Head of caudate nucleus (tissue), 42 donors: ENCODE measurements around the gene RALGAPA1.

Source experiments
- DNase-seq, 42 donors: peaks; one replicate each; pipeline versions ENCODE4 v3.0.0 to v3.0.0-alpha.2; 2020 to 2021; ENCODE audit warnings: mixed read lengths in 7 of 42
- intact Hi-C: fragments of 100-400 bp; cut with DNase I; formaldehyde crosslinking; loops from one replicate; pipeline ENCODE4 v1.15.0; 2022

The RALGAPA1 gene

GRCh38 chr14:35576856-35577255 lies 232.2 kb downstream of the RALGAPA1 start:
- no peak for DNase-seq
- intact Hi-C loops = no loop called here

GRCh38 chr14:35576260-35576659 lies 232.8 kb downstream of the RALGAPA1 start:
- intact Hi-C loops = no loop called here
- no peak for DNase-seq

GRCh38 chr14:35573911-35574310 lies 235.2 kb downstream of the RALGAPA1 start:
- DNase-seq = no peak
- intact Hi-C loops = no loop called here

GRCh38 chr14:35571598-35571997 lies 237.5 kb downstream of the RALGAPA1 start:
- intact Hi-C loops = no loop called here
- no peak for DNase-seq

GRCh38 chr14:35565871-35566464 lies 243.1 kb downstream of the RALGAPA1 start:
- intact Hi-C loops = no loop called here
- no peak for DNase-seq

GRCh38 chr14:35558680-35559079 lies 250.4 kb downstream of the RALGAPA1 start:
- intact Hi-C loops = no loop called here
- DNase-seq = peak in 23 of 42 donors; percentile 9 to 63 (median 24)

- DNase-seq = no peak
- intact Hi-C loops = no loop called here
Observed at GRCh38 chr14:35557221-35557747, 251.8 kb downstream of the RALGAPA1 start.

GRCh38 chr14:35556548-35556947 lies 252.5 kb downstream of the RALGAPA1 start:
- intact Hi-C loops = no loop called here
- DNase-seq = no peak

GRCh38 chr14:35553808-35554207 lies 255.3 kb downstream of the RALGAPA1 start:
- intact Hi-C loops = no loop called here
- DNase-seq = no peak

GRCh38 chr14:35551081-35551480 lies 258.0 kb downstream of the RALGAPA1 start:
- no peak for DNase-seq

GRCh38 chr14:35549551-35549950 lies 259.5 kb downstream of the RALGAPA1 start:
- intact Hi-C loops = no loop called here
- DNase-seq = no peak

More at GRCh38 chr14:35551081-35551480, 258.0 kb downstream of the RALGAPA1 start:
- intact Hi-C loops = no loop called here

GRCh38 chr14:35543006-35543405 lies 266.1 kb downstream of the RALGAPA1 start:
- no peak for DNase-seq
- intact Hi-C loops = no loop called here

- DNase-seq = no peak
Observed at GRCh38 chr14:35539969-35540368, 269.1 kb downstream of the RALGAPA1 start.

GRCh38 chr14:35535483-35536112 lies 273.5 kb downstream of the RALGAPA1 start:
- intact Hi-C loops = no loop called here

More at GRCh38 chr14:35539969-35540368, 269.1 kb downstream of the RALGAPA1 start:
- intact Hi-C loops = no loop called here

GRCh38 chr14:35534873-35535482 lies 274.1 kb downstream of the RALGAPA1 start:
- intact Hi-C loops = no loop called here
- peak in 39 of 42 donors; percentile 12 to 84 (median 60) for DNase-seq

More at GRCh38 chr14:35535483-35536112, 273.5 kb downstream of the RALGAPA1 start:
- DNase-seq = peak in 10 of 42 donors; percentile 3 to 47 (median 14)

GRCh38 chr14:35534208-35534872 lies 274.8 kb downstream of the RALGAPA1 start:
- DNase-seq = peak in 31 of 42 donors; percentile 5 to 70 (median 52)
- intact Hi-C loops = no loop called here

GRCh38 chr14:35533357-35534207 lies 275.5 kb downstream of the RALGAPA1 start, which contains the start of gene INSM2:
Gene INSM2, plus strand, starts transcription at chr14:35534164. Its CDS starts 89 bp downstream, at chr14:35534253.
- intact Hi-C loops = no loop called here
- DNase-seq = peak; percentile 55 to 93 (median 81)

- DNase-seq = peak in 2 of 42 donors; percentile 7 to 16
- intact Hi-C loops = no loop called here
Observed at GRCh38 chr14:35532783-35533356, 276.2 kb downstream of the RALGAPA1 start.
